ENCODE data around the gene CCDC38. TPM values are rescaled to one million over a fixed set of nuclear protein-coding genes. Genes with fewer than 3 reads are reported as not detected.

Gene CCDC38
- polyA plus RNA-seq, 2 donors = not detected

- Histone ChIP-seq H3K27ac (ENCODE audit: low read depth in 2 of 2, low read length in 1 of 2) (no peak overlapping the region), H3K4me3 (ENCODE audit: low read depth in 1 of 2, low read length in 2 of 2) (no peak overlapping the region), H3K9me3 (ENCODE audit: control insufficient read depth in 2 of 2, insufficient read depth in 1 of 2, low read depth in 1 of 2, low read length in 1 of 2) (no peaks in the 10 kb centered on the region), H3K27me3 (ENCODE audit: control insufficient read depth in 1 of 2, insufficient read depth in 2 of 2, low read length in 2 of 2) (no peaks in the 10 kb centered on the region), H3K36me3 (ENCODE audit: control insufficient read depth in 2 of 2, insufficient read depth in 2 of 2, low read length in 1 of 2) (no peaks in the 10 kb centered on the region), H3K4me1 (ENCODE audit: control insufficient read depth in 2 of 2, insufficient read depth in 2 of 2, low read length in 1 of 2) (no peaks in the 10 kb centered on the region)
- WGBS, 2 donors = 55 to 66% methylated on average over 4 of the region's 4 CpGs
Observed at GRCh38 chr12:95898081-95898480, 44.3 kb downstream of the CCDC38 start.

GRCh38 chr12:95896846-95897245 is 45.6 kb downstream of the CCDC38 start:
- WGBS, 2 donors = 89% methylated on average over 4 of the region's 4 CpGs
- Histone ChIP-seq H3K27me3 (ENCODE audit: control insufficient read depth in 1 of 2, insufficient read depth in 2 of 2, low read length in 2 of 2) (no peaks in the 10 kb centered on the region), H3K9me3 (ENCODE audit: control insufficient read depth in 2 of 2, insufficient read depth in 1 of 2, low read depth in 1 of 2, low read length in 1 of 2) (no peaks in the 10 kb centered on the region), H3K4me3 (ENCODE audit: low read depth in 1 of 2, low read length in 2 of 2) (no peak overlapping the region), H3K27ac (ENCODE audit: low read depth in 2 of 2, low read length in 1 of 2) (no peak overlapping the region), H3K4me1 (ENCODE audit: control insufficient read depth in 2 of 2, insufficient read depth in 2 of 2, low read length in 1 of 2) (no peaks in the 10 kb centered on the region), H3K36me3 (ENCODE audit: control insufficient read depth in 2 of 2, insufficient read depth in 2 of 2, low read length in 1 of 2) (no peaks in the 10 kb centered on the region)

- H3K27me3 ChIP-seq (ENCODE audit: control insufficient read depth in 1 of 2, insufficient read depth in 2 of 2, low read length in 2 of 2) = no peaks in the 10 kb centered on the region
- H3K4me3 ChIP-seq (ENCODE audit: low read depth in 1 of 2, low read length in 2 of 2) = no peak overlapping the region
- 67 to 74% methylated on average over 3 of the region's 3 CpGs for WGBS, 2 donors
- no peaks in the 10 kb centered on the region for H3K36me3 ChIP-seq (ENCODE audit: control insufficient read depth in 2 of 2, insufficient read depth in 2 of 2, low read length in 1 of 2)
- no peak overlapping the region for H3K27ac ChIP-seq (ENCODE audit: low read depth in 2 of 2, low read length in 1 of 2)
- no peaks in the 10 kb centered on the region for H3K4me1 ChIP-seq (ENCODE audit: control insufficient read depth in 2 of 2, insufficient read depth in 2 of 2, low read length in 1 of 2)
- H3K9me3 ChIP-seq (ENCODE audit: control insufficient read depth in 2 of 2, insufficient read depth in 1 of 2, low read depth in 1 of 2, low read length in 1 of 2) = no peaks in the 10 kb centered on the region
Observed at GRCh38 chr12:95890958-95891357, 51.5 kb downstream of the CCDC38 start.

- no peak overlapping the region for H3K4me3 ChIP-seq (ENCODE audit: low read depth in 1 of 2, low read length in 2 of 2)
- no peaks in the 10 kb centered on the region for H3K27me3 ChIP-seq (ENCODE audit: control insufficient read depth in 1 of 2, insufficient read depth in 2 of 2, low read length in 2 of 2)
- no peaks in the 10 kb centered on the region for H3K4me1 ChIP-seq (ENCODE audit: control insufficient read depth in 2 of 2, insufficient read depth in 2 of 2, low read length in 1 of 2)
- H3K36me3 ChIP-seq (ENCODE audit: control insufficient read depth in 2 of 2, insufficient read depth in 2 of 2, low read length in 1 of 2) = no peaks in the 10 kb centered on the region
- H3K9me3 ChIP-seq (ENCODE audit: control insufficient read depth in 2 of 2, insufficient read depth in 1 of 2, low read depth in 1 of 2, low read length in 1 of 2) = no peaks in the 10 kb centered on the region
- no peak overlapping the region for H3K27ac ChIP-seq (ENCODE audit: low read depth in 2 of 2, low read length in 1 of 2)
- 71 to 76% methylated on average over 5 of the region's 5 CpGs for WGBS, 2 donors
Observed at GRCh38 chr12:95887311-95887710, 55.1 kb downstream of the CCDC38 start.

- WGBS, 2 donors = 47 to 53% methylated on average over 3 of the region's 3 CpGs
- H3K9me3 ChIP-seq (ENCODE audit: control insufficient read depth in 2 of 2, insufficient read depth in 1 of 2, low read depth in 1 of 2, low read length in 1 of 2) = no peaks in the 10 kb centered on the region
- no peak overlapping the region for H3K27ac ChIP-seq (ENCODE audit: low read depth in 2 of 2, low read length in 1 of 2)
- H3K4me1 ChIP-seq (ENCODE audit: control insufficient read depth in 2 of 2, insufficient read depth in 2 of 2, low read length in 1 of 2) = no peaks in the 10 kb centered on the region
- H3K4me3 ChIP-seq (ENCODE audit: low read depth in 1 of 2, low read length in 2 of 2) = no peak overlapping the region
- no peaks in the 10 kb centered on the region for H3K36me3 ChIP-seq (ENCODE audit: control insufficient read depth in 2 of 2, insufficient read depth in 2 of 2, low read length in 1 of 2)
- no peaks in the 10 kb centered on the region for H3K27me3 ChIP-seq (ENCODE audit: control insufficient read depth in 1 of 2, insufficient read depth in 2 of 2, low read length in 2 of 2)
Observed at GRCh38 chr12:95884998-95885397, 57.4 kb downstream of the CCDC38 start.

GRCh38 chr12:95882873-95883272 is 59.5 kb downstream of the CCDC38 start:
- Histone ChIP-seq H3K27me3 (ENCODE audit: control insufficient read depth in 1 of 2, insufficient read depth in 2 of 2, low read length in 2 of 2) (no peaks in the 10 kb centered on the region), H3K27ac (ENCODE audit: low read depth in 2 of 2, low read length in 1 of 2) (no peak overlapping the region), H3K4me3 (ENCODE audit: low read depth in 1 of 2, low read length in 2 of 2) (no peak overlapping the region), H3K36me3 (ENCODE audit: control insufficient read depth in 2 of 2, insufficient read depth in 2 of 2, low read length in 1 of 2) (no peaks in the 10 kb centered on the region), H3K4me1 (ENCODE audit: control insufficient read depth in 2 of 2, insufficient read depth in 2 of 2, low read length in 1 of 2) (no peaks in the 10 kb centered on the region), H3K9me3 (ENCODE audit: control insufficient read depth in 2 of 2, insufficient read depth in 1 of 2, low read depth in 1 of 2, low read length in 1 of 2) (no peaks in the 10 kb centered on the region)
- 82 to 90% methylated on average over 4 of the region's 4 CpGs for WGBS, 2 donors

- Histone ChIP-seq H3K36me3 (ENCODE audit: control insufficient read depth in 2 of 2, insufficient read depth in 2 of 2, low read length in 1 of 2) (no peaks in the 10 kb centered on the region), H3K4me1 (ENCODE audit: control insufficient read depth in 2 of 2, insufficient read depth in 2 of 2, low read length in 1 of 2) (no peaks in the 10 kb centered on the region), H3K27me3 (ENCODE audit: control insufficient read depth in 1 of 2, insufficient read depth in 2 of 2, low read length in 2 of 2) (no peaks in the 10 kb centered on the region), H3K9me3 (ENCODE audit: control insufficient read depth in 2 of 2, insufficient read depth in 1 of 2, low read depth in 1 of 2, low read length in 1 of 2) (no peaks in the 10 kb centered on the region), H3K27ac (ENCODE audit: low read depth in 2 of 2, low read length in 1 of 2) (no peak overlapping the region), H3K4me3 (ENCODE audit: low read depth in 1 of 2, low read length in 2 of 2) (no peak overlapping the region)
- WGBS, 2 donors = 47 to 56% methylated on average over 1 of the region's 1 CpG
Observed at GRCh38 chr12:95882080-95882479, 60.3 kb downstream of the CCDC38 start.

- H3K27me3 ChIP-seq (ENCODE audit: control insufficient read depth in 1 of 2, insufficient read depth in 2 of 2, low read length in 2 of 2) = no peaks in the 10 kb centered on the region
- H3K36me3 ChIP-seq (ENCODE audit: control insufficient read depth in 2 of 2, insufficient read depth in 2 of 2, low read length in 1 of 2) = no peaks in the 10 kb centered on the region
- H3K27ac ChIP-seq (ENCODE audit: low read depth in 2 of 2, low read length in 1 of 2) = no peak overlapping the region
- 53 to 62% methylated on average over 3 of the region's 3 CpGs for WGBS, 2 donors
- H3K4me3 ChIP-seq (ENCODE audit: low read depth in 1 of 2, low read length in 2 of 2) = no peak overlapping the region
- H3K4me1 ChIP-seq (ENCODE audit: control insufficient read depth in 2 of 2, insufficient read depth in 2 of 2, low read length in 1 of 2) = no peaks in the 10 kb centered on the region
- no peaks in the 10 kb centered on the region for H3K9me3 ChIP-seq (ENCODE audit: control insufficient read depth in 2 of 2, insufficient read depth in 1 of 2, low read depth in 1 of 2, low read length in 1 of 2)
Observed at GRCh38 chr12:95881331-95881955, 61.0 kb downstream of the CCDC38 start.

GRCh38 chr12:95880895-95881294 is 61.5 kb downstream of the CCDC38 start:
- H3K27ac ChIP-seq (ENCODE audit: low read depth in 2 of 2, low read length in 1 of 2) = no peak overlapping the region
- H3K9me3 ChIP-seq (ENCODE audit: control insufficient read depth in 2 of 2, insufficient read depth in 1 of 2, low read depth in 1 of 2, low read length in 1 of 2) = no peaks in the 10 kb centered on the region
- no peak overlapping the region for H3K4me3 ChIP-seq (ENCODE audit: low read depth in 1 of 2, low read length in 2 of 2)
- WGBS, 2 donors = 66 to 81% methylated on average over 1 of the region's 1 CpG
- H3K27me3 ChIP-seq (ENCODE audit: control insufficient read depth in 1 of 2, insufficient read depth in 2 of 2, low read length in 2 of 2) = no peaks in the 10 kb centered on the region
- H3K4me1 ChIP-seq (ENCODE audit: control insufficient read depth in 2 of 2, insufficient read depth in 2 of 2, low read length in 1 of 2) = no peaks in the 10 kb centered on the region
- no peaks in the 10 kb centered on the region for H3K36me3 ChIP-seq (ENCODE audit: control insufficient read depth in 2 of 2, insufficient read depth in 2 of 2, low read length in 1 of 2)

- 55 to 72% methylated on average over 2 of the region's 2 CpGs for WGBS, 2 donors
- no peaks in the 10 kb centered on the region for H3K9me3 ChIP-seq (ENCODE audit: control insufficient read depth in 2 of 2, insufficient read depth in 1 of 2, low read depth in 1 of 2, low read length in 1 of 2)
- no peaks in the 10 kb centered on the region for H3K36me3 ChIP-seq (ENCODE audit: control insufficient read depth in 2 of 2, insufficient read depth in 2 of 2, low read length in 1 of 2)
- H3K27ac ChIP-seq (ENCODE audit: low read depth in 2 of 2, low read length in 1 of 2) = no peak overlapping the region
- H3K4me3 ChIP-seq (ENCODE audit: low read depth in 1 of 2, low read length in 2 of 2) = no peak overlapping the region
- H3K27me3 ChIP-seq (ENCODE audit: control insufficient read depth in 1 of 2, insufficient read depth in 2 of 2, low read length in 2 of 2) = no peaks in the 10 kb centered on the region
- no peaks in the 10 kb centered on the region for H3K4me1 ChIP-seq (ENCODE audit: control insufficient read depth in 2 of 2, insufficient read depth in 2 of 2, low read length in 1 of 2)
Observed at GRCh38 chr12:95877622-95878021, 64.8 kb downstream of the CCDC38 start.

Measured in esophagus (tissue), 2 donors.